Testis (tissue), 2 donors: ENCODE measurements around the gene GRAMD1A.

Experiments
- CTCF ChIP-seq, 3 experiments: fragments of 450-650 bp in 2 of 3; fragments of 200-600 bp in 1 of 3; sonication (generic) in 1 of 3; IDR thresholded peaks; one replicate each; pipeline ENCODE4 v1.5.1; 2016 to 2019; ENCODE audit warnings: antibody characterized with exemption in 3 of 3, mild to moderate bottlenecking in 2 of 3, moderate library complexity in 1 of 3
- POLR2A ChIP-seq: fragments of 450-650 bp; IDR thresholded peaks from one replicate; pipeline ENCODE4 v1.6.1; 2017; ENCODE audit warnings: antibody characterized with exemption, mild to moderate bottlenecking, moderate library complexity

GRCh38 chr19:35023428-35023827, 23.3 kb downstream of the GRAMD1A start:
- TF ChIP-seq CTCF (IDR thresholded peaks at IDR 0.05): no peak
- TF ChIP-seq POLR2A: no peak
